Body of pancreas (tissue), 4 donors: ENCODE results near the gene POLR3E.

Experiments used
- POLR2A ChIP-seq, 3 donors: fragments of 450-650 bp; IDR thresholded peaks; one replicate each; pipeline ENCODE4 v1.6.1; 2016; ENCODE audit warnings: antibody characterized with exemption in 3 of 3, mild to moderate bottlenecking in 2 of 3
- TF ChIP-seq, protein P1 (sequence below), 7 experiments: fragments of 450-650 bp in 4 of 7; fragments of 200-600 bp in 3 of 7; sonication (generic) in 3 of 7; IDR thresholded peaks; one replicate each; pipeline ENCODE4 v1.5.1; 2016 to 2019; ENCODE audit warnings: antibody characterized with exemption in 7 of 7

DNA sequence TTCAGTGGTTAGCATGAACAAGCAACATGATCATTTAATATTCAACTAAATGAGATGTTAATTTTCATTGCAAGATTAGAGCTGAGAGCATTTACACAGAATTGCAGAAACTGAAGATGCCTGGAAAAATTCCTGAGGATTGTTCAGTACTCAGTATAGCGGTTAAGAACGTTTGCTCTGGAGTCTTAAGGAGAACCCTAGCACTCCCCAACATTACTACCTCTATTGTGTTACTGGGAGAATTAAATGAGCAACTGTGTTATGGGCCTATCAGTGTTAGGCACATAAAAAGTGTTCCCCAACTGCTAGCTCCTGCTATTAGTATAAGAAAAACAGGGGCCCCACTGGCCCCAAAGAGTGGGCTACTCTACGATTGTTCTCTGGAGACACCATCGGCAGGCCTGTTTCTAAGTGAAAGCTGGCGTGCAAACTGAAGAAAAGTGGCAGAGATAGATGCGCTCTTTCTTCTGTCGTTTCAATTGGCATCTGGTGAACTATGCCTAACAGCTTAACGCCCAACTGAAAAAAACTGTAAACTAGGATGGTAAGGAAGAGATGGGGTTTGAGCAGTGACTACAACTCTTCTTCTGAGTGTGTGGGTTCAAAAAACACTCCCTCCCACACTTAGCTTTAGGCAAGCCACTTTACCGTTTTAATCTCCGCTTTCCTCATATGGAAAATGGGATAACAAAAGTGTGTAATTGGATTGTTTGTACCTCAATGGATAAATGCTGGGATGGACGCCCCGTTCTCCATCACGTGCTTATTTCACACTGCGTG lies 75.9 kb downstream of the POLR3E start:
- TF ChIP-seq, protein P1, sequence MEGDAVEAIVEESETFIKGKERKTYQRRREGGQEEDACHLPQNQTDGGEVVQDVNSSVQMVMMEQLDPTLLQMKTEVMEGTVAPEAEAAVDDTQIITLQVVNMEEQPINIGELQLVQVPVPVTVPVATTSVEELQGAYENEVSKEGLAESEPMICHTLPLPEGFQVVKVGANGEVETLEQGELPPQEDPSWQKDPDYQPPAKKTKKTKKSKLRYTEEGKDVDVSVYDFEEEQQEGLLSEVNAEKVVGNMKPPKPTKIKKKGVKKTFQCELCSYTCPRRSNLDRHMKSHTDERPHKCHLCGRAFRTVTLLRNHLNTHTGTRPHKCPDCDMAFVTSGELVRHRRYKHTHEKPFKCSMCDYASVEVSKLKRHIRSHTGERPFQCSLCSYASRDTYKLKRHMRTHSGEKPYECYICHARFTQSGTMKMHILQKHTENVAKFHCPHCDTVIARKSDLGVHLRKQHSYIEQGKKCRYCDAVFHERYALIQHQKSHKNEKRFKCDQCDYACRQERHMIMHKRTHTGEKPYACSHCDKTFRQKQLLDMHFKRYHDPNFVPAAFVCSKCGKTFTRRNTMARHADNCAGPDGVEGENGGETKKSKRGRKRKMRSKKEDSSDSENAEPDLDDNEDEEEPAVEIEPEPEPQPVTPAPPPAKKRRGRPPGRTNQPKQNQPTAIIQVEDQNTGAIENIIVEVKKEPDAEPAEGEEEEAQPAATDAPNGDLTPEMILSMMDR (IDR thresholded peaks at IDR 0.05), result no peak
- TF ChIP-seq POLR2A (IDR thresholded peaks at IDR 0.05), result no peak
